HEK293 (cell line): ENCODE measurements around the gene PARD3.

Experiments used
- KLF8 ChIP-seq: fragments of 450-650 bp; formaldehyde crosslinking; IDR thresholded peaks from 2 replicates; pipeline ENCODE4 v1.5.1; 2016; ENCODE audit warnings: missing biosample characterization, missing genetic modification characterization
- RBAK ChIP-seq: fragments of 450-650 bp; formaldehyde crosslinking; IDR thresholded peaks from 2 replicates; pipeline ENCODE4 v1.5.1; 2016; ENCODE audit warnings: missing biosample characterization, missing genetic modification characterization
- REST ChIP-seq: fragments of 450-650 bp; formaldehyde crosslinking; IDR thresholded peaks from 2 replicates; pipeline ENCODE4 v1.5.1; 2016; ENCODE audit warnings: missing biosample characterization, missing genetic modification characterization
- YY1 ChIP-seq: fragments of 450-650 bp; formaldehyde crosslinking; IDR thresholded peaks from 2 replicates; pipeline ENCODE4 v1.5.1; 2018; ENCODE audit warnings: missing biosample characterization, missing genetic modification characterization
- ZBTB17 ChIP-seq: fragments of 450-650 bp; formaldehyde crosslinking; IDR thresholded peaks from 2 replicates; pipeline ENCODE4 v1.5.1; 2016; ENCODE audit warnings: missing biosample characterization, missing genetic modification characterization
- ZNF114 ChIP-seq: fragments of 450-650 bp; formaldehyde crosslinking; IDR thresholded peaks from 2 replicates; pipeline ENCODE4 v1.5.0; 2017; ENCODE audit warnings: missing biosample characterization, missing genetic modification characterization
- ZNF521 ChIP-seq: fragments of 450-650 bp; formaldehyde crosslinking; IDR thresholded peaks from 2 replicates; pipeline ENCODE4 v1.5.1; 2017; ENCODE audit warnings: missing biosample characterization, mild to moderate bottlenecking, missing genetic modification characterization
- ZNF660 ChIP-seq: fragments of 450-650 bp; IDR thresholded peaks from 2 replicates; pipeline ENCODE4 v1.5.1; 2018; ENCODE audit warnings: missing biosample characterization, mild to moderate bottlenecking, missing genetic modification characterization
- TF ChIP-seq, protein P1 (sequence below): fragments of 450-650 bp; formaldehyde crosslinking; IDR thresholded peaks from 2 replicates; pipeline ENCODE4 v1.5.1; 2016; ENCODE audit warnings: missing biosample characterization, missing genetic modification characterization
- TF ChIP-seq, protein P2 (sequence below): fragments of 450-650 bp; formaldehyde crosslinking; IDR thresholded peaks from 2 replicates; pipeline ENCODE4 v1.5.1; 2016; ENCODE audit warnings: missing biosample characterization, missing genetic modification characterization

DNA sequence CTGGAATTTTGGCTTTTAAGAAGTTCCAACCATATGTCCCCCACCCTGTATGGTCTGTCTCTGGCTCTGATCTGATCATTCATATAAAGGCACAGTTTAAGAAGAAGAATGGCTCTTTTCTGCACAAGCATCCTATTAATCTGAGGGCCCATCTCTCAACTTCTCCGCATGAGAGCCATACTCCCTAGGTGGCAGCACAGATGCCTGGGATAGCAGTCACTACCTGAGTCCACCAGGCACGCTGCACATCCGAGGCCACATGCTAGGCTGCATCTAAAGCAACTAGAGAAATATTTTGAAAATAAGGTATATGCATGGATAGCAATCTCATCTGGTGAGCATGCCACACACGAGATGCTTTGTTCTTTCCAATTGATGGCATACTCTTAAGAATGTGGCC lies 565.5 kb downstream of the PARD3 start:
- TF ChIP-seq ZNF660 (tag by site-specific recombination) (no peak), REST (tag by site-specific recombination) (no peak), ZNF521 (tag by site-specific recombination) (no peak), KLF8 (tag by site-specific recombination) (no peak), ZNF114 (tag by site-specific recombination) (no peak), YY1 (no peak), ZBTB17 (no peak), RBAK (tag by site-specific recombination) (no peak)
- TF ChIP-seq, protein P1, sequence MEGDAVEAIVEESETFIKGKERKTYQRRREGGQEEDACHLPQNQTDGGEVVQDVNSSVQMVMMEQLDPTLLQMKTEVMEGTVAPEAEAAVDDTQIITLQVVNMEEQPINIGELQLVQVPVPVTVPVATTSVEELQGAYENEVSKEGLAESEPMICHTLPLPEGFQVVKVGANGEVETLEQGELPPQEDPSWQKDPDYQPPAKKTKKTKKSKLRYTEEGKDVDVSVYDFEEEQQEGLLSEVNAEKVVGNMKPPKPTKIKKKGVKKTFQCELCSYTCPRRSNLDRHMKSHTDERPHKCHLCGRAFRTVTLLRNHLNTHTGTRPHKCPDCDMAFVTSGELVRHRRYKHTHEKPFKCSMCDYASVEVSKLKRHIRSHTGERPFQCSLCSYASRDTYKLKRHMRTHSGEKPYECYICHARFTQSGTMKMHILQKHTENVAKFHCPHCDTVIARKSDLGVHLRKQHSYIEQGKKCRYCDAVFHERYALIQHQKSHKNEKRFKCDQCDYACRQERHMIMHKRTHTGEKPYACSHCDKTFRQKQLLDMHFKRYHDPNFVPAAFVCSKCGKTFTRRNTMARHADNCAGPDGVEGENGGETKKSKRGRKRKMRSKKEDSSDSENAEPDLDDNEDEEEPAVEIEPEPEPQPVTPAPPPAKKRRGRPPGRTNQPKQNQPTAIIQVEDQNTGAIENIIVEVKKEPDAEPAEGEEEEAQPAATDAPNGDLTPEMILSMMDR (tag by site-specific recombination), result no peak
- TF ChIP-seq, protein P2, sequence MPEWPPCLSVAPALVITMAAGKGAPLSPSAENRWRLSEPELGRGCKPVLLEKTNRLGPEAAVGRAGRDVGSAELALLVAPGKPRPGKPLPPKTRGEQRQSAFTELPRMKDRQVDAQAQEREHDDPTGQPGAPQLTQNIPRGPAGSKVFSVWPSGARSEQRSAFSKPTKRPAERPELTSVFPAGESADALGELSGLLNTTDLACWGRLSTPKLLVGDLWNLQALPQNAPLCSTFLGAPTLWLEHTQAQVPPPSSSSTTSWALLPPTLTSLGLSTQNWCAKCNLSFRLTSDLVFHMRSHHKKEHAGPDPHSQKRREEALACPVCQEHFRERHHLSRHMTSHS (tag by site-specific recombination), result no peak
